8988T (cell line): Measurements from ENCODE around the gene SMIM32.

Experiments used
- DNase-seq: peaks from one replicate; pipeline ENCODE4 v3.0.0; 2011

SMIM32 gene

DNA sequence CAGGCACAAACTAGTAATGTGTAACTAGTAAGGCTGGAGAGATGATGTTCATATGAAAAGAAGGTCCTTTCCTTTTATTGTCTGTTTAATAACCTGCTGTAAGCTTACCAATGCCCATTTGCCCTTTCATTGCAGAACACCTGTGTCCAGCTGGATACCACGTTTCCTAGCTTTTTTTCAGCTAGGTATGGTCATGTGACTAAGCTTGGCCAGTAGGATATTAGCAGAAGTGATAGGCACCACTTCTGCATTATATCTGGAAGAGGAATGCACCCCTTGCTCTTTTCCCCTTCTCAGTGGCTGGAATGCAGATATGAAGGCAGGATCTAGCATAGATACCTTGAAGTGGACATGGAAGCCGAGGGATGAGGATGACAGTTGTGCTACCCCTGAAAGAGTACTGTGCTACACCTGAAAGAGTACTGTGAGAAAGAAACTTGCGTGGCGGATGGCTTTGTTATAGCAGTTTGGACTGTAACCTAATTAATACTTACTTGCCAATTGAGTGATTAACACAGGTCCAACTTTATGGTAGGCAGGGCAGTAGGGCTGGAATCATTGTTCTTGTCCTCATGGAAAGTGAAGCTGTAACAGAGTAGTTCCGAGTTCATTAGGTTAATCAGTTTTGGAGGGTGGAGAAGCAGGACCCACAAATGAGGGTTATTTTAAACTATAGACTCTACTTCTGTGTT, 6.8 kb downstream of the SMIM32 start:
- no peak for DNase-seq

DNA sequence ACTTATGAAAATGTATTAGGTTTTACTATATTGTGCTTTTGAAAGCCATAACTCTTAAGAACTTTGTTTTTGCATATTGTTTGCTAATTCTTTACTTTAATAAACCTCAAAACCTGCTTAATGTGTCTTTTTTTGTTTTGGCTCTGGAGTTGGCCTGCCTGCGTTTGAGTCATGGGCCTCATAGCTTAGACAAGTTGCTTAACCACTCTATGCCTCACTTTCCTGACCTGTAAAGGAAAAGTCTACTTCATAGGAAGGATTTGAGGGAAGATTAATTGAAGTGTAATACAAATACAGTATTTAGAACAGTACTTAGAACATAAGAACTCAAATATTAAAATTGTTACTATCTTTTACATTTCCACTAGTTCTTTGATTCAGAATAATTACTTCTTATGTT, 10.3 kb downstream of the SMIM32 start:
- DNase-seq: no peak

DNA sequence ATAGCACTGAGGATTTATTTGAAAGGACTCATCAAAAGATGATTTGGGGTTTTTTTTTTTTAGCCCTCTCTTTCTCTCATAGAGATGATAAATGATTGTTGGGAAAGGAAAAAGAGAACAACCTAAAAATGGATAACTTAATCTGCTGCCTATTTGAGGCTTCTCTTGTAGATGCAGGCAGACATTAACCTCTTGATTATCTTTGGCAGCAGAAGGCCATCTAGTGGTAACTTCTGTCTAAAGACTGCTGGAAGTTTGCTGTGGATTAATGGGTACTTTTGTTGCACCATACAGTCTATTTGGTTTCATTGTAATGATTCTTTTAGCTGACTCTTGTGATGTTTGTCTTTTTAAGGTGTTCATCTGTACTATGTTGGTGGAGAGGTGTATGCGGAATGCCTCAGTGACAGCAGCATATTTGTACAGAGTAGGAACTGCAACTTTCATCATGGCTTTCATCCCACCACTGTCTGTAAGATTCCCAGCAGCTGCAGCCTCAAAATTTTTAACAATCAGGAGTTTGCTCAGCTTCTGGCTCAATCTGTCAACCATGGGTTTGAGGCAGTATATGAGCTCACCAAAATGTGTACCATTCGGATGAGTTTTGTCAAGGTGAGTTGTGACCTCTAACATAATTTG, 18.8 kb downstream of the SMIM32 start:
- DNase-seq: no peak

DNA sequence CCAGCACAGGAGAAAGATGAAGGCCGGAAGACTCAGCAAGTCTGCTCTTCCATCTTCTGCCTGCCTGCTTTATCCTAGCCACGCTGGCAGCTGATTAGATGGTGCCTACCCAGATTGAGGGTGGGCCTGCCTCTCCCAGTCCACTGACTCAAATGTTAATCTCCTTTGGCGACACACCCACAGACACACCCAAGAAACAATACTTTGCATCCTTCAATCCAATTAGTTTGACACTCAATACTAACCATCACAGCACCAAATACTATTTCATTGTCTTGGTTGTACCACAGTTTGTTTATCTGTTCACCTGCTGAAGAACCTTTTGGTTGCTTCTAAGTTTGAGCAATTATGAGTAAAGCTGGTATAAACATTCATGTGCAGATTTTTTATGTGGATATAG, 23.7 kb downstream of the SMIM32 start:
- DNase-seq: no peak

DNA sequence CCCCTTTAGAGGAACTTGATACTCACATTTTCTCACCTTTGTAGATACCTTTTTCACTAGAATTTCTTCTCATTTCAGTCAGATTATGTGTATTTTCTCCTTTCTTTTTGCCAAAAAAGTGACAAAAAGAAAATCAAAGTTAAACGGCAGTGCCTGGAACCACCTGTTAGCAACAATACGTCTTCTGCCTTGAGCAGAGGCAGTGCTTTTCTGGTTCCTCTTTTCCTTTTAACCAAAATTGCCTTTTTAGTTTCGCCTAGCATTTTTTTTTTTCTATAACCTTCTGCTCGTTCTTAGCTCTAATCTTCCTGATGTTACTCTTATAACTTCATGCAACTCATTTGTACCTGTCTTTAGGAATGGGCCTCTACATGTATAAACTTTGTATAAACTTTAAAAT, 26.1 kb downstream of the SMIM32 start:
- DNase-seq: no peak

DNA sequence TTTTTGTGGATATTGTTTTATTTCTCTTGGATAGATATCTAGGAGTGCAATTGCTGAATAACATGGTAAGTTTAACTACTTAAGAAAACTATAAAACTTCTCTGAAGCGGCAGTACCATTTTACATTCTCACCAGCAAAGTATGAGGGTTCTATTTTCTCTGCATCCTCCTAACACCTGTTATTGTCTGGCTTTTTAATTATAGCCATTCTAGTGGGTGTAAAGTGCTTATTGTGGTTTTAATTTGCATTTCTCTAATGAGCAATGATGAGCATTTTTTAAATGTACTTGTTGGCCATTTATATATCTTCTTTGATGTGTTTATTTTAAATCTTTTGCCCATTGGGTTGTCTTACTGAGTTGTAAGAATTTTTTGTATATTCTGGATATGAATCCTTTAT, 28.7 kb downstream of the SMIM32 start:
- DNase-seq: no peak

DNA sequence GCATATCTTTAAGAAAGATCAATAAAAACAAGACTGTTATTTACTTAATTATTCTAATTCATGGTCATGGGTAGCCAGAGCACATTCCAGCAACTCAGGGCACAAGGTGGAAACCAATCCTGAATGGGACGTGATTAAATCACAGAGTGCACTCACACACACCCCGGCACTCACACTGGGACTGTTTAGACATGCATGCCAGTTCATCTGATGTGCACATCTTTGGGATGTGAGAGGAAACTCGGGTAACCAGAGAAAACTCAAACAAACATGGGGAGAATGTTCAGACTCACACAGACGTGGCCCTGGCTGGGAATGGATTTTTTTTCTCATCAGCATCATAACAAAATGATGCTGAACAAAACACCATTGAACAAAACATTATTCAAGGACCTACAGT, 31.0 kb downstream of the SMIM32 start:
- DNase-seq: no peak

DNA sequence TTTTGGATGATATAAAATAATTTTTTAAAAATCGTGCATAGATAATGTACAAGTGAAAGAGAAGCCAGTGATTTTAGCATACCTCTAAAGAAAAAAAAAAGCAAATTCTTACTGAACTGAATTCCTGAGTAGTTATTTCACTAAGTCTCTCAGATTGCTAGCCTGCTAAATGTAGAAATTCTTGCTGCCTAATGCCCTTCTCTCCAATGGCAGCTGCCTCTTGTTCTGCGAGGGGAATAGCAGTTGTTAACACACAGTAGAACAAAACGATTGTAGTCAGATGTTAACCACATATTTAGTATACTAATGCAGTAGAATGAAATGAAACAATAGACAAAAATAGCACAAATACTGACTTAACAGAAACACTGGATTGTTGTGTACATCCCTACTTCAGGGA, 33.5 kb downstream of the SMIM32 start:
- no peak for DNase-seq

DNA sequence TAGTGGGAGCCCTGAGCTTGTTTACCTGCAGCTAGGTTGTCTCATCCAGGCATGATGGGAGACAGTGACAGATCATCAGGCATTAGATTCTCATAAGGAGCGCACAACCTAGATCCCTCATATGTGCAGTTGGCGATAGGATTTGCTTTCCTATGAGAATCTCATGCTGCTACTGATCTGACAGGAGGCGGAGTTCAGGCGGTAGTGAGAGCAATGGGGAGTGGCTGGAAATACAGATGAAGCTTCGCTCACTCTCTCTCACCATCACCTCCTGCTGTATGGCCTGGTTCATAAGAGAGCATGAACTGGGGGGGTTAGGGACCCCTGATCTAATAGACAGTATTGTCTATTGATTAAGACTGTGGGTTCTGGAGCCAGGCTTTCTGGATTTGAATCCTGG, 35.4 kb downstream of the SMIM32 start:
- DNase-seq: no peak

DNA sequence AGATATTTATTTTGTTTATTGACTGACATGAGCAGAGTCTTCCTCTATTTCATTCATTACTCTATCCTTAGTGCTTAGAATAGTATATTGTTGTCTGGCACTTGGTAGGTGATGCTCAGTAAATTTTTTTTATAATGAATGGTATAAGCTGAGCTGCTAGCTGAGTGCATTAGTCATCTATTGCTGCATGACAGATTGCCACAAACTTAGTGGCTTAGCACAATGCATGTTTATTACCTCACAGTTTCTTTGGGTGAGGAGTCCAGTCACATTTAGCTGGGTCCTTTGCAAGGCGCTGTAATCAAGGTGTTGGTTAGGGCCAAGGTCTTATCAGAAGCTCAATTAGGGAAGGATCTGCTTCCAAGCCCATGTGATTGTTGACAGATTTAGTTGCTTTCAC, 37.2 kb downstream of the SMIM32 start:
- no peak for DNase-seq

DNA sequence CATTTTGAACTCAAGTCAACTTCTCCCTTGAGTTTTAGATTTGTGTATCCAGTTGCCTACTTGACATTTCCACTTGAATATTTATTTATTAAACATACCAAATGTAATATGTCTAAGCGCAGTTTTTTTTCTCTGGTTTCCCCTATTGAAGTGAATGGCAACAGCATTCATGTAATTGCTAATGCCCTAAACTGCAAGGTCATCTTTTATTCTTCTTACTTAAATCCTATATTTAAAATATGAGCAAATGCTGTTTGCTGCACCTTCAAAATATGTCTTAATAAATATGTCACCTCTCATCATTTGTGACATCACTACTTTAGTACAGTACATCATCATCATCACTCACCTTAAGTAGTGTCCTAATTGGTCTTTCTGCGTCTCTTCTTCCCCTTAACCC, 37.9 kb downstream of the SMIM32 start:
- no peak for DNase-seq

DNA sequence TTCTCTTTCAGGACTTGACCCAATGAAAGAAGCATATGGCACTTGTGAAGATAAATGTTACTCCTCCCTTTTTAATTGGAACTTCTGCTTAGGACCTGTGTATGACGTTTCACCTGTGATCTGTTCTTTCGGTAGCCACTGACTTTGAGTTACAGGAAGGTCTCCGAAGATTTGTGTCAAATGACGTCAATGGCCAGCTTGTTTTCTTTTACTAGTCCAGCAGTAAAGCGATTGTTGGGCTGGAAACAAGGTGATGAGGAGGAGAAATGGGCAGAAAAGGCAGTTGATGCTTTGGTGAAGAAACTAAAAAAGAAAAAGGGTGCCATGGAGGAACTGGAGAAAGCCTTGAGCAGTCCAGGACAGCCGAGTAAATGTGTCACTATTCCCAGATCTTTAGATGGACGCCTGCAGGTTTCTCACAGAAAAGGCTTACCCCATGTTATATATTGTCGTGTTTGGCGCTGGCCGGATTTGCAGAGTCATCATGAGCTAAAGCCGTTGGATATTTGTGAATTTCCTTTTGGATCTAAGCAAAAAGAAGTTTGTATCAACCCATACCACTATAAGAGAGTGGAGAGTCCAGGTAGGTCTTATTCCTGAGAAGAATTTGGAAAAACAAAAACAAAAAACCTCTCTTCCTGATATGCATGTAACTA, 39.3 kb downstream of the SMIM32 start:
- DNase-seq: no peak

DNA sequence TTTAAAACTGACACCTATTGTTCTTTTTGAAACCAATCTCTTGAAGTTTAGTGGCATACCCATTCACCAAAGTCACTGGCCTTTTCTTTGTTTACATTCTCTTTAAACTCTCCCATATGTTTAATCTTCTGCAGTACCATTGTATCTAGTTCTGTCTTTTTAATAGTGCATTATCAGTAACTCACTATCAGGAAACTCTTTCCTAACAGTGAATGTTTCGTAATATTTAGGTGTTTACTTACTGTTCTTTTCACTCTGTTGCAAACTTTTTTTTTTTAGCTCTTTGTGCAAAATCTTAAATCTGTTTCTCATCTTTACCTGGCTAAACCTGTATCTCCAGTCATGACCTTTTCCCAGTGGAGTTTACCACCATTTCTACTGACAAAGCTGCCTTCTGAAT, 43.1 kb downstream of the SMIM32 start:
- no peak for DNase-seq

DNA sequence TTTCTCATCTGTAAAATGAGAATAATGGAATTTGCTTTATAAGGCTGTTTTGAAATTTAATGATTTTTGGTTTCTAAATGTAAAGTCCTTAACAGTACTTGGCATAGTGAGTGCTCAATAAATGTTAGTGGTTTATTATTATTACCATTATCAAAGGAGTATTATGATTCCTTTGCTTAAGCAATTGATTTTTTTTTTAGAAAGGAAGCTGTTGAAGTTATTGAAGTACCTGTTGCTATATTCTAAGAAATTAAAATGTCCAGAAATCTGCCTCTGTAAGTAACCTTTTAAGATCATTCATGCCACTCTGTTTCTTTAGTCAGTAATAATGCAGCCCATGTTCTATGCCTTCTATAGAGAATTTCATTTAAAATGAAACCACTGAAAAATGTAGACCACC, 45.3 kb downstream of the SMIM32 start:
- DNase-seq: no peak

DNA sequence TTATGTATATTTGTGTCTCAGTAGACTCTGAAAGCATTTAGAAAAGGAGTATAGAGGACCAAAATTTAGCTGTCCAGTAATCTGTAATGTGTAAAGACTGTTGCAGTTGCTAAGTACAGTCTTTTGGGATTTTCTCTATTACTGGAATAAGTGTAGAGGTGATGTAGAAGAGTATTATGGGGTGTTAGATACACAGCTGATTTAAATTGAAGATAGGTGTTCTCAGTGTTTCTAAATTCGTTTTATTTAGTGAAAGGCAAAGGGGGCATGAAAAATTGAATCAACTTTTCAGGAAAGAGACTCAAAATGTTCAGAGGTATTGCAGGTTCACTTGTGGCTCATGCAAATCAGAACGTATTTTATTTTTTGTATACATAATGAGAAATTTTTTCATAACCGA, 46.8 kb downstream of the SMIM32 start:
- DNase-seq: no peak

DNA sequence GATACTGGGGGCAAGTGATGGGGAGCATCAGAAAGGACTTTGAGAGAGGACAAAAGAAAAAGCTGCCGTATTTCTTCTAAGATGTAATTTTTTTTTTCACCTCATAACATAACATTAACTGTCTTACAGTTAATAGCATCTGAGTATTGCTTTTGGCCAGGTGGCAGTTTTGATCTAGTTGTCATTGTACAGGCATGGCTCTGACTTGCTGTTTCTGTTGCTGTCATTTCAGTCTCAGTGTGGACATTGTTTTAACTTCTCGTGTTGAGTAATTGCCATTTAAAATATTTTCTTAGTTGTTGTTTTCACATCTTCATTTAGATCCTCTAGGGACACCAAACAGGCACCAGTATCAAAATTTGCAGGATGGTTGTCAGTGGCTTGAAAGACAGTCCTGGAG, 47.9 kb downstream of the SMIM32 start:
- DNase-seq: no peak

DNA sequence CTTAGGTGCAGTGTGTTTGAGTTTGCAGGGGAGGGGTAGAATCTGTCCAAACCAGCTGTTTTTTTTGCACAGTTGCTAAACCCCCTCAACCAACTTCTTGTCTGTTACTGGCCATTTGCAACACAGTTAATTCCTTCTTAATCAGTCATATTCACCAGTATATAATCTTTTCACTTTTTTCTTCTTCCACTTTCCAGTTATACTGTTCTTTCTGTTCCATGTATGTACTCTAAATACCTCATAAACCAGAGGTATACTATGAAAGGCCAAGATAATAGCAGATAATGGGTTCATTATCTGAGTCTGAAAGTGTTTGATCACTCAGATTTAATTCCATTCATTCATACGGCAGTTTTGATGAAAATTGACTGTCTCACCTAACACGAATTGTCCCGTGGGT, 49.2 kb downstream of the SMIM32 start:
- no peak for DNase-seq

DNA sequence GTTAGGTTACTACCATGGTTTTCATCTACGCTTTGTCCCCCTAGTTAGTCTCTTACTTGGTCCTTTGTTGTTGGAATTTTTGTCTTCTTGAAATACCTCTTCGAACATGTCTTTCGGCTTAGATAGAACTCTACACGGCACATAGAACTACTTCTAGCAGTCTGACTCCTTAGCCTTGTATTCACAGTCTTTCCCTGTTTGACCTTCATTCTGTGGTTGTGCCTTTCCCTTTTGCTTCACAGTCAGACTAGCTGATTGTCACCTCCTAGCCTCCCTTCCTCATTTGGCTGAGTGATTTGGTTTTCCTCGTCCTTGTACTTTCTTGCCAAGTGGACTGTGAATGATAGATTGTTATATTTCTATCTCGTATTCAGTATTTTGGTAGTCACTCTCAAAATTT, 49.6 kb downstream of the SMIM32 start:
- DNase-seq: no peak

DNA sequence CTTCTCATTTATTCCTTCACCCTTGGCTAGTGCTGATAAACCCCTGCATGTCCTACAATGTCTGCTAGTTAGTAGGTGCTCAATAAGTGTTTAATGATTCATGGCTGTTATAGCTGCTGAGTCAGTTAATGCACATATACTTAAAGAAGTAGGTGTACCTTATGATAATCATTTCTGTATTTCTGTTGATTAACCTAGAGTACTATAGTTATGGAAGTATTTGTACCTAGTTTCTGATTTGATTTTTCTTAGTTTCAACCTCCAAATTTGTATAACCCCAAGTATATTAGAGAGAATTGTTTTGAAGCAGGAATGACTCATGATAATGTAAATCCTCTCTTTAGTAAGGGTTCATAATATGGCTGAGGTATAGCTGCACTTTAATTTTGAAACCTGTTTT, 51.4 kb downstream of the SMIM32 start:
- DNase-seq: no peak
